Measurements from ENCODE around the gene RNF8. TPM values are rescaled to one million over a fixed set of nuclear protein-coding genes. Genes with fewer than 3 reads are reported as not detected.
"Not testable (repeated sequence)": the region's sequence is repeated elsewhere in the genome, so short reads cannot be mapped to it uniquely, and the experiment has no call there.

RNF8 gene
- total RNA-seq, 1 donor from 2014 or later, result 32.0 TPM

- intact Hi-C loops (cut with micrococcal nuclease), result no loop called here
- no peaks in the 10 kb centered on the region for H3K27me3 Mint-ChIP-seq
- no peak overlapping the region for H3K4me3 Mint-ChIP-seq
- no peaks in the 10 kb centered on the region for H3K9me3 Mint-ChIP-seq
- H3K4me1 Mint-ChIP-seq, result no peaks in the 10 kb centered on the region
- no peak overlapping the region for H3K27ac Mint-ChIP-seq
- DNase-seq, result no peak
- peaks cover 19% of the 10 kb centered on the region for H3K36me3 Mint-ChIP-seq (ENCODE audit: low read depth)
Measured at GRCh38 chr6:37334047-37334446, 19.7 kb upstream of the RNF8 start.

GRCh38 chr6:37338317-37338716 lies 15.5 kb upstream of the RNF8 start:
- H3K4me3 Mint-ChIP-seq; intact Hi-C loops (cut with micrococcal nuclease); H3K27ac Mint-ChIP-seq; H3K9me3 Mint-ChIP-seq; H3K27me3 Mint-ChIP-seq; DNase-seq; H3K36me3 Mint-ChIP-seq (ENCODE audit: low read depth); H3K4me1 Mint-ChIP-seq: not testable (repeated sequence)

GRCh38 chr6:37338745-37339255 lies 15.0 kb upstream of the RNF8 start:
- Mint-ChIP-seq H3K4me3 (no peak overlapping the region), H3K27ac (no peak overlapping the region), H3K4me1 (no peaks in the 10 kb centered on the region), H3K9me3 (no peaks in the 10 kb centered on the region), H3K27me3 (peaks cover 12% of the 10 kb centered on the region), H3K36me3 (ENCODE audit: low read depth) (peaks cover 3% of the 10 kb centered on the region)
- no peak for DNase-seq
- intact Hi-C loops (cut with micrococcal nuclease), result no loop called here

GRCh38 chr6:37339741-37340638 lies 13.8 kb upstream of the RNF8 start:
- Mint-ChIP-seq H3K4me1 (no peaks in the 10 kb centered on the region), H3K27ac (no peak overlapping the region)

GRCh38 chr6:37340639-37340943 lies 13.2 kb upstream of the RNF8 start:
- Mint-ChIP-seq H3K4me1 (no peaks in the 10 kb centered on the region), H3K27ac (no peak overlapping the region), H3K36me3 (ENCODE audit: low read depth) (no peaks in the 10 kb centered on the region), H3K4me3 (no peak overlapping the region), H3K9me3 (no peaks in the 10 kb centered on the region), H3K27me3 (peaks cover 17% of the 10 kb centered on the region)
- no peak for DNase-seq
- intact Hi-C loops (cut with micrococcal nuclease), result no loop called here

More at GRCh38 chr6:37339741-37340638, 13.8 kb upstream of the RNF8 start:
- Mint-ChIP-seq H3K4me3 (no peak overlapping the region), H3K9me3 (no peaks in the 10 kb centered on the region), H3K27me3 (peaks cover 17% of the 10 kb centered on the region), H3K36me3 (ENCODE audit: low read depth) (no peaks in the 10 kb centered on the region)
- DNase-seq, result no peak
- intact Hi-C loops (cut with micrococcal nuclease), result no loop called here

- Mint-ChIP-seq H3K4me3 (no peak overlapping the region), H3K27ac (no peak overlapping the region), H3K27me3 (peaks cover 28% of the 10 kb centered on the region), H3K36me3 (ENCODE audit: low read depth) (peaks cover 2% of the 10 kb centered on the region), H3K9me3 (no peaks in the 10 kb centered on the region), H3K4me1 (no peaks in the 10 kb centered on the region)
- intact Hi-C loops (cut with micrococcal nuclease), result no loop called here
- DNase-seq, result no peak
Measured at GRCh38 chr6:37343248-37343647, 10.5 kb upstream of the RNF8 start.

GRCh38 chr6:37344308-37344707 lies 9.5 kb upstream of the RNF8 start:
- peaks cover 2% of the 10 kb centered on the region for H3K36me3 Mint-ChIP-seq (ENCODE audit: low read depth)
- H3K4me3 Mint-ChIP-seq, result no peak overlapping the region
- DNase-seq, result no peak
- H3K27ac Mint-ChIP-seq, result no peak overlapping the region
- H3K27me3 Mint-ChIP-seq, result peaks cover 28% of the 10 kb centered on the region
- intact Hi-C loops (cut with micrococcal nuclease), result no loop called here
- no peaks in the 10 kb centered on the region for H3K9me3 Mint-ChIP-seq
- H3K4me1 Mint-ChIP-seq, result no peaks in the 10 kb centered on the region

- H3K27ac Mint-ChIP-seq; H3K4me1 Mint-ChIP-seq; H3K9me3 Mint-ChIP-seq; H3K36me3 Mint-ChIP-seq (ENCODE audit: low read depth); H3K4me3 Mint-ChIP-seq; intact Hi-C loops (cut with micrococcal nuclease); DNase-seq: not testable (repeated sequence)
- H3K27me3 Mint-ChIP-seq, result peaks cover 28% of the 10 kb centered on the region
Measured at GRCh38 chr6:37345804-37346203, 8.0 kb upstream of the RNF8 start.

GRCh38 chr6:37347177-37347576 lies 6.6 kb upstream of the RNF8 start:
- intact Hi-C loops (cut with micrococcal nuclease), result no loop called here
- Mint-ChIP-seq H3K27me3 (peaks cover 28% of the 10 kb centered on the region), H3K4me3 (no peak overlapping the region), H3K4me1 (no peaks in the 10 kb centered on the region), H3K9me3 (no peaks in the 10 kb centered on the region), H3K36me3 (ENCODE audit: low read depth) (peaks cover 2% of the 10 kb centered on the region), H3K27ac (no peak overlapping the region)
- no peak for DNase-seq

GRCh38 chr6:37347670-37348111 lies 6.1 kb upstream of the RNF8 start:
- no peaks in the 10 kb centered on the region for H3K9me3 Mint-ChIP-seq
- peaks cover 25% of the 10 kb centered on the region for H3K27me3 Mint-ChIP-seq
- H3K4me3 Mint-ChIP-seq, result no peak overlapping the region
- no peak for DNase-seq
- H3K36me3 Mint-ChIP-seq (ENCODE audit: low read depth), result peaks cover 2% of the 10 kb centered on the region
- intact Hi-C loops (cut with micrococcal nuclease), result no loop called here
- no peaks in the 10 kb centered on the region for H3K4me1 Mint-ChIP-seq
- no peak overlapping the region for H3K27ac Mint-ChIP-seq

- peaks cover 12% of the 10 kb centered on the region for H3K36me3 Mint-ChIP-seq (ENCODE audit: low read depth)
- DNase-seq, result no peak
- no peaks in the 10 kb centered on the region for H3K9me3 Mint-ChIP-seq
Measured at GRCh38 chr6:37351027-37351426, 2.8 kb upstream of the RNF8 start.

GRCh38 chr6:37352384-37352783 lies 1.4 kb upstream of the RNF8 start:
- Mint-ChIP-seq H3K36me3 (ENCODE audit: low read depth) (peaks cover 10% of the 10 kb centered on the region), H3K9me3 (no peaks in the 10 kb centered on the region), H3K4me1 (peaks cover 16% of the 10 kb centered on the region), H3K27ac (no peak overlapping the region), H3K4me3 (no peak overlapping the region), H3K27me3 (peaks cover 4% of the 10 kb centered on the region)
- intact Hi-C loops (cut with micrococcal nuclease), result no loop called here
- no peak for DNase-seq

More at GRCh38 chr6:37351027-37351426, 2.8 kb upstream of the RNF8 start:
- Mint-ChIP-seq H3K4me1 (peaks cover 15% of the 10 kb centered on the region), H3K4me3 (no peak overlapping the region), H3K27ac (no peak overlapping the region), H3K27me3 (peaks cover 10% of the 10 kb centered on the region)
- intact Hi-C loops (cut with micrococcal nuclease), result no loop called here

- H3K4me3 Mint-ChIP-seq, result peak overlapping the region; percentile 97
- H3K36me3 Mint-ChIP-seq (ENCODE audit: low read depth), result peaks cover 12% of the 10 kb centered on the region
- DNase-seq, result peak; percentile 68
- peaks cover 22% of the 10 kb centered on the region for H3K4me1 Mint-ChIP-seq
- no peaks in the 10 kb centered on the region for H3K27me3 Mint-ChIP-seq
- peak overlapping the region; percentile 92 for H3K27ac Mint-ChIP-seq
- no peaks in the 10 kb centered on the region for H3K9me3 Mint-ChIP-seq
- intact Hi-C loops (cut with micrococcal nuclease), result loop anchor here (2.0 kb wide), 1 partner anchor 78 kb away; the partner anchor contains the start of gene CMTR1
Measured at GRCh38 chr6:37354526-37355384, 972 bp downstream of the RNF8 start.

- H3K36me3 Mint-ChIP-seq (ENCODE audit: low read depth), result peaks cover 21% of the 10 kb centered on the region
- no peaks in the 10 kb centered on the region for H3K9me3 Mint-ChIP-seq
- no peak for DNase-seq
- H3K27me3 Mint-ChIP-seq, result no peaks in the 10 kb centered on the region
- intact Hi-C loops (cut with micrococcal nuclease), result no loop called here
- H3K4me1 Mint-ChIP-seq, result peaks cover 22% of the 10 kb centered on the region
- H3K27ac Mint-ChIP-seq, result no peak overlapping the region
- no peak overlapping the region for H3K4me3 Mint-ChIP-seq
Measured at GRCh38 chr6:37357288-37357687, 3.5 kb downstream of the RNF8 start.

Data from activated CD4-positive, alpha-beta T cell treated with anti-CD3 and anti-CD28 coated beads, Interleukin-2, amount 10 ng/mL, durations not matched to agents 24 days and 14 days (primary cell).